RWPE2 (cell line): ENCODE data around the gene UBR2.
A peak's percentile ranks its signal among the peaks of the same experiment; 100 is the strongest.
"Not testable (repeated sequence)": the region's sequence is repeated elsewhere in the genome, so short reads cannot be mapped to it uniquely, and the experiment has no call there.

ENCODE experiments used
- ATAC-seq: fragments of 200-7000 bp; cut with Tn5 transposase; 3 replicates; pipeline ENCODE4 v1.9.1; 2021; ENCODE audit warnings: low read depth
- DNase-seq: peaks from one replicate; pipeline ENCODE4 v3.0.0-alpha.2; 2020; ENCODE audit warnings: low spot score
- H3K27ac ChIP-seq: fragments of 450-650 bp; 2 replicates; pipeline ENCODE4 v1.5.1; 2017; ENCODE audit warnings: mild to moderate bottlenecking; ENCODE audit not compliant: poor library complexity, severe bottlenecking
- H3K27me3 ChIP-seq: fragments of 250-450 bp; sonication (Bioruptor Pico); 2 replicates; pipeline ENCODE4 v1.5.1; 2021; ENCODE audit warnings: mild to moderate bottlenecking, moderate library complexity; ENCODE audit not compliant: insufficient read depth, poor library complexity, severe bottlenecking
- H3K36me3 ChIP-seq: fragments of 250-450 bp; sonication (Bioruptor Pico); 2 replicates; pipeline ENCODE4 v1.5.1; 2020; ENCODE audit warnings: low read depth, mild to moderate bottlenecking, moderate library complexity
- H3K4me1 ChIP-seq: fragments of 250-450 bp; sonication (Bioruptor Pico); 2 replicates; pipeline ENCODE4 v1.5.1; 2021; ENCODE audit warnings: mild to moderate bottlenecking, moderate library complexity; ENCODE audit not compliant: insufficient read depth, poor library complexity, severe bottlenecking
- H3K4me3 ChIP-seq: fragments of 250-450 bp; sonication (Bioruptor Pico); 2 replicates; pipeline ENCODE4 v1.5.1; 2021; ENCODE audit warnings: mild to moderate bottlenecking, moderate library complexity; ENCODE audit not compliant: severe bottlenecking
- H3K9me3 ChIP-seq: fragments of 250-450 bp; sonication (Bioruptor Pico); 2 replicates; pipeline ENCODE4 v1.5.1; 2021; ENCODE audit warnings: mild to moderate bottlenecking, moderate library complexity; ENCODE audit not compliant: severe bottlenecking
- CTCF ChIP-seq: fragments of 450-650 bp; IDR thresholded peaks from one replicate; pipeline ENCODE4 v1.5.1; 2017; ENCODE audit warnings: mild to moderate bottlenecking, moderate library complexity; ENCODE audit not compliant: poor library complexity, severe bottlenecking

UBR2 gene

GRCh38 chr6:42562788-42563405, 932 bp upstream of the UBR2 start:
- H3K4me1 ChIP-seq: peaks cover 10% of the 10 kb centered on the region
- no peaks in the 10 kb centered on the region for H3K9me3 ChIP-seq
- DNase-seq (no peak), ATAC-seq (no peak)
- peaks cover 9% of the 10 kb centered on the region; the same call in 1 of the 2 replicates for H3K36me3 ChIP-seq
- H3K27me3 ChIP-seq: no peaks in the 10 kb centered on the region
- peak overlapping the region; percentile 92 for H3K4me3 ChIP-seq
- TF ChIP-seq CTCF: no peak
- H3K27ac ChIP-seq: no peak overlapping the region

DNA sequence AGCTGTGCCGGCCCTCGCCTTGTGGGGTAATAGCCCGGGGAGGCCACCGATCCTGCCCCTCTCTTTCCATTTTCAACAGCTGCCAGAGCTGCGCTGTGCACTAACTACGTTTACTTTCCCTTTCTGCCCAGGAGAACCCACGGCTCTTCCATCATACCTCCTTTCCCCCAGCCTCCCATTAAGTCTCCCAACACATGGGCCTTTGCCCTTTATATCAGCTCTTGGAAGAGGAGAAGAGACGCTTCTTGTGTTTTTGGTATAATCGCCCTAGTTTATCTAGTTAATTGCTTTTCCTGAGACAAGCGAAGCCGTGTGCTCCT, 637 bp downstream of the UBR2 start:
- DNase-seq (no peak), ATAC-seq (no peak)
- Histone ChIP-seq H3K9me3 (no peaks in the 10 kb centered on the region), H3K4me1 (peaks cover 19% of the 10 kb centered on the region), H3K27me3 (no peaks in the 10 kb centered on the region), H3K27ac (peak overlapping the region; percentile 52), H3K4me3 (peak overlapping the region; percentile 92), H3K36me3 (peaks cover 14% of the 10 kb centered on the region; the same call in 1 of the 2 replicates)
- no peak for TF ChIP-seq CTCF

DNA sequence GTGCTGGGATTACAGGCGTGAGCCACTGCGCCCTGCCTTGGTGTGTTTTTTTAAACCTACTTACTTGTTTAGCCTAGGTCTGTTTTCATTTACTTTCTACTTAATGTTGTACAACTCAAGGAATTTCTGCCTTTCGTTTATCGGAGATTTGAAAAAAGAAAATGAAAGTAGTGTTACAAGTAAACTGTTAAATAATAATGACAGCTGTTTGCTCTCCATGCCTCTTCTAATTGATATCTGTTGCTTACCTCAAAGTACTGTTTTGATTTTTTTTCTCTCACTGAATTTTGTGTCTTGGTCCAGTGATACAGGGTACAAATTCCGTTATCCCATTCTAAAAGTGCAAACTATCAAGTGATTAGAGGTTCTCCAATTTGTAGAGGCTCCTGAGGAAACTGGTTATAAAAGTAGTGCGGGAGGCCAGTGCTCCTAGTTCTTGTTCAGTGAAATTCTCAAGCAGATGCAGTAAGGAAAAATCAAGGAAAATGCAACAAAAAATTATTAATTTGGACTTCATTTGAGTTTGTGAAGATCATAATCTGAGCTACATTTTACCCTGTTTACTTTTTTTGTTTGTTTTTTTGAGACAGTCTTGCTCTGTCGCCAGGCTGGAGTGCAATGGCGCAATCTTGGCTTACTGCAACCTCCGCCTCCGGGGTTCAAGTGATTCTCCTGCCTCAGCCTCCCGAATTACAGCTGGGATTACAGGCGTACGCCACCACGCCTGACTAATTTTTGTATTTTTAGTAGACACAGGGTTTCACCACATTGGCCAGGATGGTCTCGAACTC, 2.2 kb downstream of the UBR2 start:
- DNase-seq (no peak), ATAC-seq (no peak)
- peak overlapping the region; percentile 52 for H3K27ac ChIP-seq
- TF ChIP-seq CTCF: no peak
- H3K36me3 ChIP-seq: peaks cover 14% of the 10 kb centered on the region; the same call in 1 of the 2 replicates
- peak overlapping the region; percentile 92 for H3K4me3 ChIP-seq
- H3K4me1 ChIP-seq: peaks cover 23% of the 10 kb centered on the region
- no peaks in the 10 kb centered on the region for H3K27me3 ChIP-seq
- H3K9me3 ChIP-seq: no peaks in the 10 kb centered on the region

DNA sequence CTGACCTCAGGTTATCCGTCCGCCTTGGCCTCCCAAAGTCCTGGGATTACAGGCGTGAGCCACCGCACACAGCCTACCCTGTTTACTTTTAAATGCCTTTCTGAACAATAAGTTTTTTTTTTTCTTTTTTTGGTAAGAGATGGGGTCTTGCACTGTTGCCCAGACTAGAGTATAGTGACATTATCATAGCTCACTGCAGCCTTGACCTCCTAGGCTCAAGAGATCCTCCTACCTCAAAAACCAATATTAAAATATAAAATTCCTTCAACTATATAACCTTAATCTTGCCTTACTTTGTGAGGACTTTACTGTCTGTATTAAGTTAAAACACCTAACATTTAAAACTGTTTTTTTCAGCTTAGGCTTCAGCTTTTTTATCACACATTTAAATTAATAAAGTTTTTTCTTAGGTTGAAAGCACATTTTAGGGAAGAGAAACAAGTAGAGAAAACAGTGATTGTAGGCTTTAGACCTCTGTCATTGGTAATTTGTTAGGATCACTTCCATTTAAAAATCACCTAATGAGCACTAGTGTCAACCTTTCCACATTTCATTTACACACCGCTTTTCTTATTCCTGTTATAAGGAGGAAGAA, 2.9 kb downstream of the UBR2 start:
- Histone ChIP-seq H3K4me1 (peaks cover 23% of the 10 kb centered on the region), H3K36me3 (peaks cover 14% of the 10 kb centered on the region; the same call in 1 of the 2 replicates), H3K27ac (no peak overlapping the region), H3K4me3 (no peak overlapping the region), H3K27me3 (no peaks in the 10 kb centered on the region), H3K9me3 (no peaks in the 10 kb centered on the region)
- ATAC-seq (no peak), DNase-seq (no peak)
- TF ChIP-seq CTCF: no peak

DNA sequence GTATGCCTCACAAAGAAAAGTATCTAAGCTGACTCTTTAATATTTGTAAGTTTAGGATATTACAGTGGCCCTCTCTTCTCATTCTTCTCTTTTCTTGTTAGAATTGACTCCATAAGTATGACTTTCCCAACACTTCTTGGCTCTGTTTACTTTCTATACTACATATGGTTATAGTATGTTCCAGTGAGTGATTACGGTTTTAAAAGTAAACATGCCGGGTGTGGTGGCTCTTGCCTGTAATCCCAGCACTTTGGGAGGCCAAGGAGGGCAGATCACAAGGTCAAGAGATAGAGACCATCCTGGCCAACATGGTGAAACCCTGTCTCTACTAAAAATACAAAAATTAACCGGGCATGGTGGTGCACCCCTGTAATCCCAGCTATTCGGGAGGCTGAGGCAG, 3.4 kb downstream of the UBR2 start:
- H3K27me3 ChIP-seq, H3K9me3 ChIP-seq, H3K27ac ChIP-seq, ATAC-seq, DNase-seq, H3K4me3 ChIP-seq: not testable (repeated sequence)
- Histone ChIP-seq H3K36me3 (peaks cover 14% of the 10 kb centered on the region; the same call in 1 of the 2 replicates), H3K4me1 (peaks cover 23% of the 10 kb centered on the region)
